ENCODE data around the gene SLC17A8.

The SLC17A8 gene

GRCh38 chr12:100371146-100371545 is 14.3 kb downstream of the SLC17A8 start:
- DNase-seq (ENCODE audit: low spot score), result no peak

DNA sequence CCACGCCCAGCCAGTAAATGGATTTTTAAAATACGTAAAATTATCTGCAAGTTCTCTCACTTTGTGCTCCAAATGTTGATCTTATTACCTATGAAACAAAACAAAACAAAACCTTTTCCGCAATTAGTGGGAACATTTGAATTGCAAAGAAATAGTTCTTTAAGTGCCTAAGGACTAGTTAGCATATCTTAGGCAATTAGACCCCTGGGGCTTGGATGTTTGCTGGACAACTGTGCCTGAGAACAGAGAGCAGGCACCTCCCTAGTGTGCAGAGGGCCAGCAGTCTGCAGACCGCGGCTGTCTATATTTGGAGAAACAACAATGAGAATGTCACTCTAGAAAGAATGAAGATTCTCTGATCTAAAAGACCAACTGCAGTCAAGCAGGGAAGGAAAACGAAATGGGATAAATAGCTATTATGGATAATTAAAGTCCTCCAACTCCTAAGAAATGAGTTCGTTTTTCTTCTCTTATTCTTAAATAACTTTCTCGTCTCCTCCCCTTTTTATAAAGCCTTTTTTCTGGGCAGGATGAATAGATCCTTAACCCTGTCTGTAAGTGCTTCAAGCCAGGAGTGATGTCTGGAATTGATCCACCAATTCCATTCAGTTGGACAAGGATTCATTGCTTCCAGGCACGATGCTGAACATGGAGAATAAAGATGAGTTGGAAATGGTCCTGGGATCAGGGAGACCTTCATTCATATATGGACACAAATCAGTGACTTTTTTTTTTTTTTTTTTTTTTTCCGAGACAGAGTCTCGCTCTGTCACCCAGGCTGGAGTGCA is 16.2 kb downstream of the SLC17A8 start:
- DNase-seq (ENCODE audit: low spot score), result no peak

GRCh38 chr12:100375038-100375735 is 18.3 kb downstream of the SLC17A8 start:
- peak; percentile 74 for DNase-seq (ENCODE audit: low spot score)

- no peak for DNase-seq (ENCODE audit: low spot score)
Measured at GRCh38 chr12:100376161-100376560, 19.3 kb downstream of the SLC17A8 start.

DNA sequence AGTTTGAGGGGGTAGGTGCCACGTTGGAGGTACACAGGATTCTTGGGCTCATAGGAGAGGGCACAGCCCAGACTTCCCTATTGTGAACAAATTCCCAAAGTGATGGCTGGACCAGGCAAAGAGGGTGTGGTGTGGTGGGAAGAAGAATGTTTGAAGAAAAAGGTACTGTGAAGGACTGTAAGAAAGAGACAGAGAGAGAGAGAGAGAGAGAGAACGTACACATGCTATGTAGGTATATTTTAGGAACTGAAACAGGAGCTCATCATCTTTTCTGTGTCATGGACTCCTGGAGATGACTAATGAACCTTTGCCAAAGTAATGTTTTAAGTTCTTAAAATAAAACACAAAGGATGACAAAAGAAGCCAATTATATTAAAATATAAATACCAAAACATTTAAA is 24.5 kb downstream of the SLC17A8 start:
- DNase-seq (ENCODE audit: low spot score), result no peak

DNA sequence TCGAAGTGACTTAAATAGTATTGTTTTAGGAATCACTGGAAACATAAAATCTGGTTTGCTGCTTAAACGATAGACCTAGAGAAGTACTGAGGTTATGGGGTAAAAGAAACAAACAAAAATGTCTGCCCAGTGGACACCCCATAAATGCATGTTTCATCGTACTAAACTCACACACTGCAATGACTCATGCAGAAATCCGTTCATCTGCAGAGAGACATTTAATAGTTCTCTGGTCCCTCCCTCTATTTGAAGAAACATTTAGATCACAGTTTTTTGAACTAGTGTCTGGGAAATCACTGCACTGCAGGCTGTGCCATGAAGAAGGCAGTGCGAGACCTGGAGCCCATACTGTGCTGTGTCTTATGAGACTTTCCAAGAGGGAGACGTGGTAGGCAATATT is 25.5 kb downstream of the SLC17A8 start:
- DNase-seq (ENCODE audit: low spot score), result no peak

DNA sequence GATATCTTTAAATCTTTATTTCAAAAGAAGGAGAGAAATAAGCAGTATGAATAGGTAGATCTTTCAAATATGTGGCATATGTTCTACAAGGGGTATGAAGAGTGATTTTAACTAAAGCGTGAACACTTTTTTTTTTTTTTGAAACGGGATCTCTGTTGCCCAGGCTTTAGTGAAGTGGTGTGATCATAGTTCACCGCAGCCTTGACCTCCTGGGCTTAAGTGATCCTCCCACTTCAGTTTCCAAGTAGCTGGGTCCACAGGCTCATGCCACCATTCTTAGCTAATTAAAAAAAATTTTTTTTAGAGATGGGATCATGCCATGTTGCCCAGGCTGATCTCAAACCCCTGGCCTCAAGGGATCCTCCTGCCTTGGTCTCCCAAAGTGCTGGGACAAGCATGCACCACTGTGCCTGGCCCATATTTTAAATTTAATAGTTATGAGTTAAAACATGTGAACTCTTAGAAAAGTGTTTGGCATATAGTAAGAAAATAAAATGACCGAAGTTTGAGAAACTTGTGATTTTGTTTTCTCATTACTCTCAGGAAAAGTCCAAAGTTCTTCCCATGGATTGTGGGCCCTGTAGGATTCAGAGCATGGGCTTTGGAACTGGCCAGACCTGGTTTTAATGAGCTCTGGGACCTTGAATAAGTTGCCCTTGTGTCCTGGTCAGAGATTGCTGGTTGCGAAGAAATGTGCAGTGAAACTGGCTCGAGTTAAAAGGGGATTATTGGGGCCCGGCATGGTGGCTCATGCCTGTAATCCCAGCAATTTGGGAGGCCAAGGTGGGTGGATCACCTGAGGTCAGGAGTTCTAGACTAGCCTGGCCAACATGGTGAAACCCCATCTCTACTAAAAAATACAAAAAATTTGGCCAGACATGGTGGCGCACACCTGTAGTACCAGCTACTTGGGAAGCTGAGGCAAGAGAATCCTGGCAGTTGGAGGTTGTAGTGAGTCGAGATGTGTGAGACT is 27.0 kb downstream of the SLC17A8 start:
- DNase-seq (ENCODE audit: low spot score), result no peak

DNA sequence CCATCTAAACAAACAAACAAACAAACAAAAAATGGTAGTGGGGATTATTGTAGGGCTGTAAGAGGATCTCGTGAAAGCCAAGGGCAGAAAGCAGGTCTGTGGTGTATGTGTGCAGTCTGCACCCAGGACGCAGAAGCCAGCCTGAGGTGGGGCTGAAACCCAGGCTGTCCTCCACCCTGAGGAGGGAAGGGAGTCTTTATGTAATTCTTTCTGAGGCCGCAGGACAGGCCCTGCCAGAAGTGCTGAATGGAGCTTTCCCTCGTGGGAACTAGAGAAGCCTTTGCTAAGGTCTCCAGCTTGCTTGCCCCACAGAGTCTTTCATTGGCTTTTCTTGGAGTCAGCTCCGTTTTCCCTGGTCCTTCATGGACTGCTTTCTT is 27.7 kb downstream of the SLC17A8 start:
- no peak for DNase-seq (ENCODE audit: low spot score)

GRCh38 chr12:100388382-100388781 is 31.5 kb downstream of the SLC17A8 start:
- DNase-seq (ENCODE audit: low spot score), result no peak

DNA sequence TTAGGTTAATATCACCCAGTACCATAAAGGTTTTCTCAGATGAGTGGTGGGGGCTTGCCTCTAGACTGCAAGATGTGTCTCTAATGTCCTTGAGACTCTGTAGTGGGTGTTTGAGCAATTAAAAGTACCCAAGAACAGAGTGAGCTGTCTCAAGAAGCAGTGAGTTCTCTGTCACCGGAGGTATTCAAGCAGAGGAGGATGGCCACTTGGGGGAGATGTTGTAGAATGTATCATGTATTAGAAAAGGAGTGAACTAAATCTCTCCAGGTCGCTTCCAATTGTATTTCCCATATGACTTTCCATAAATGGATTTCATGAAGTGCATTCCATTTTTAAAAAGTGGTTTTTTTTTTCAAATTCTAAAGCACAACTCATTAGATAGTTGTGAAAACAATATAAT is 35.0 kb downstream of the SLC17A8 start:
- no peak for DNase-seq (ENCODE audit: low spot score)

DNA sequence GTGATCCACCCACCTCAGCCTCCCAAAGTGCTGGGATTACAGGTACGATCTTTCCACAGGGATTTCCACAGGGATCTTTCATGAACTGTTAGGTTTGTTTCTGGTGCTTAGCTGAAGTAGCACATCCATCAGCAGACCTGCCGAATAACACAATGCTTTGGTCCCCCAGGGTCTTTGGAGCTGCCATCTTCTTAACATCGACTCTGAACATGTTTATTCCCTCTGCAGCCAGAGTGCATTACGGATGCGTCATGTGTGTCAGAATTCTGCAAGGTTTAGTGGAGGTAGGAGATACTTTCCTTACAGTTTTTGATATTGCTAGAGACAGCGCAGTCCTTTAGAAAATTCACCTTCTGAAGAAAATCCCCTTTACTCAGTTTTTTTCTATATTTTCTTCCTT is 36.3 kb downstream of the SLC17A8 start:
- DNase-seq (ENCODE audit: low spot score), result no peak

GRCh38 chr12:100395811-100396210 is 38.9 kb downstream of the SLC17A8 start:
- no peak for DNase-seq (ENCODE audit: low spot score)

DNA sequence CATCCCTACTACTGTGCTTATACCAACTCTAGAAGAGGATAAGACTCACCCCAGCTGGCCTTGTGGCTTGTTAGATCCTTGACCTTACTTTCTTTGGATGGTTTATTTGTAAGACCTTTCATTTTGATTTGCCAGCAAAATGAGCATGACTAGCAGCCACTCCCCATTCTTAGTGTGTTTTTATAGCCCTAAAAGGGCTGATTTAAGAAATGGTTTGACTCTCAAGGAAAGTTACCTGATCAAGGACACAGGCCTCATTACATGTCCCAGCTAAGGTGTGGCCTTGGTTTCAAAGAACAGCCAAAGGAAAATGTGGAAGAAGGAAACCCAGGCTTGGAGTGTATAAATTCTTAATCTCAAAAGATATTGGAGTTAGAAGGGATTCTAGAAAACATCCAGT is 41.4 kb downstream of the SLC17A8 start:
- no peak for DNase-seq (ENCODE audit: low spot score)

GRCh38 chr12:100399095-100399494 is 42.2 kb downstream of the SLC17A8 start:
- no peak for DNase-seq (ENCODE audit: low spot score)

DNA sequence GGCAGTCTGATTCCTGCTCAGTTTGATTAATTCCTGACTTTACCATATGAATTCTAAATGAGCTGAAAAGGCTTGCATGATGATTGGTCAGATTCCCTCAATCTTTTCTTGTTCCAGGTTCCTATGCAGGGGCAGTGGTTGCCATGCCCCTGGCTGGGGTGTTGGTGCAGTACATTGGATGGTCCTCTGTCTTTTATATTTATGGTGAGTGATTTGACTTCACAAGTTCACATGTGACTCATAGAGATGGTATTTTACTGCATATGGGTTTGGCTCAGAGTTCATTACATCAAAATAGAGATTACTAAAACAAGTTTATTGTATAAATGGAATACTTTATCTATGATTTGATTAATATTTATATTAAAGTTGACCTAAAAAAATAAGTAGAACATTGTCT is 44.8 kb downstream of the SLC17A8 start:
- no peak for DNase-seq (ENCODE audit: low spot score)

- no peak for DNase-seq (ENCODE audit: low spot score)
Measured at GRCh38 chr12:100402763-100403162, 45.9 kb downstream of the SLC17A8 start.

DNA sequence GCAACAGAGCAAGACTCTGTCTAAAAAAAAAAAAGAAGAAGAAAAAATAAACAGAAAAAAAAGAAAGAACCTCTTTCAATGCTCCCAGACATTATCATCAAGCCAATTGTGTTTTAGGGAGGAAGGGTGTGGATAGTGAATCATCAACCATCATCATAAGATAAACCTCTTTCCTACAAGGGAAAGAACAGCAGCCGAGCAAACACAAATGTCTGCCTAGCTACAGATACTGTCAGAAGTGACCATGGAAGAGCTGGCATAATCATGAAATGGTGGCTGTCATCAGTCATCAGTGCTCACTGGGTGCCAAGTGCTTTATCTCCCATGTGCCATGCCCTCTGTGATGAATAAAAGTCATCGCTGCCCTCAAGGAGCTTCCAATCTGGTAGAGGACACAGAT is 46.6 kb downstream of the SLC17A8 start:
- no peak for DNase-seq (ENCODE audit: low spot score)

GRCh38 chr12:100404769-100405407 is 48.0 kb downstream of the SLC17A8 start:
- DNase-seq (ENCODE audit: low spot score), result peak; percentile 12

DNA sequence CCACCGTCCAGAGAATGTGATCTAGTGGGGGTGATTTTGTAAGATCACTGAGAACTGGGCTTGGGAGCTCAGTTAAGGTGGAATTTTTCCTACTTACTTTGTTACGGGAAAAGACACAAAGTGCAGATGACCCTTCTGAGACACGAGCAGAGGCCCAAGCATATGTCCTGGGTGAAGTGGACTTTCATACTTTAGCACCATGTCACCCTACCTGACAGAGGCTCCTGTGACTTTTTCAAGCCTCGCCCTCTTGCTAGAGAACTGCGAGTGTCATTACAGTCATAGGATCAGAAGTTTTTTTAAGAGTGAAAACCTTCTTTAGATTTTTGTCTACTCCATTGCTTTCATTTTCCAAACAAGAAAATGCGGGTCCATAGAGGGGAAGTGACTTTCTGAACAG is 56.1 kb downstream of the SLC17A8 start:
- no peak for DNase-seq (ENCODE audit: low spot score)

- DNase-seq (ENCODE audit: low spot score), result no peak
Measured at GRCh38 chr12:100414739-100415138, 57.9 kb downstream of the SLC17A8 start.

DNA sequence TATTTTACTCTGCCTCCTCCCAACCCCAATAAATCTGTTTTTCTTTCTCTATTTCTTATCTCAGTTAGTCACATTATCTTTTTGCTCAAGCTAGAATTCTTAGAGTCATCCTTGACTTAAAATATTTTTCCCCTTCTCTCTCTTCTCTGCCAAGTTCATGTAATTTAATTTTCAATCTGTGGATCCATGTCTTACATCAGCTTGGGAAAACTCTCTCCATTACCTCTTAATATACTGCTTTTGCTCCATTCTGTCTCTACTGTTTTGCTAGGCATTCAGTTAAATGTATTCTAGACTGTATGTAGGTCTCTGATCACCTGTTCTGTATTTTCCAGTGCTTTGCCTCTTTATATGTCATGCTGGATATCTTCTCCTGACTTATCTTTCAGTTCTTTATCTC is 65.8 kb downstream of the SLC17A8 start:
- DNase-seq (ENCODE audit: low spot score), result no peak

DNA sequence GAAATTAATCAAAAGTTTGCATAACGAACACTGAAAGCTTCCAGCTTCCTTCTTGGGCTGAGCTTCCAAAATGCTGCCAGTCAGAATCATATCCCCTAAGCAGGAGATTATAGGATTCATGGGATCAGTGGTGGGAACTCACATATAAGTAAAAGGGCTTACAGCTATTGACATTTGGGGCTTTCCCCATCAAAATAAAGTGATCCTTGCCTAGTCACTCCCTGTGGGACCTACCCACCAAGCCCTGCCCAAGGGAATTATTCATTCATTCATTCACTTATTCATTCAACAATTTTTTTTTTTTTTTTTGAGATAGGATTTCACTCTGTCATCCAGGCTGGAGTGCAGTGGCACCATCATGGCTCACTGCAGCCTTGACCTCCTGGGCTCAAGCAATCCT is 69.3 kb downstream of the SLC17A8 start:
- no peak for DNase-seq (ENCODE audit: low spot score)
